ENCODE results near the gene CHN2.

- no peak for TF ChIP-seq CTCF (IDR thresholded peaks at IDR 0.05)
- no peak for TF ChIP-seq EZH2 (IDR thresholded peaks at IDR 0.05; ENCODE audit: borderline replicate concordance, insufficient read depth, low read depth, low read length, poor library complexity, severe bottlenecking)
Measured at GRCh38 chr7:29242265-29242664, 47.7 kb downstream of the CHN2 start.

Measured in B cell (primary cell).